Stimulated activated CD8-positive, alpha-beta memory T cell treated with anti-CD3 and anti-CD28 coated beads, Interleukin-7, amount 100 ng/mL, for 24 hours (primary cell): ENCODE data around the gene CDH11.

Experiments used
- DNase-seq: peaks from one replicate; pipeline ENCODE4 v3.0.0-alpha.2; 2020; ENCODE audit warnings: low read depth

Gene CDH11

DNA sequence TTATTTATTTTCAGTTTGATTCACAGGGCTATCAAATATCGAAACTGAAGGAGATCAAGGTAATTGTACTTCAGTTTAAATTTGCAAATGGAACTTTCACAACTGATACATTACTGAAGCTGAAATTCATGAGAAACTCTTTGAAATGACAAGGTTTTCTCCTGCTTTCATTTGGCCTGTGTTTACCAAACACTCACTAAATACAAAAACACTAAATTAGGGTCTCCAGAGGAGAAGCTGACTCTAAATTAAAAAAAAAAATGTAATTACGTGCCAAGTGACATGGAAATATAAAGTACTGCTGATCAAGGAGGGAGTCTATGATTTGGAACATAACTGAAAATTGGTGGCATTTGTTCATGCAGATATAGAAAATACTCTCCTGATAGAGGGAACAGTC lies 205.8 kb downstream of the CDH11 start:
- DNase-seq: no peak

DNA sequence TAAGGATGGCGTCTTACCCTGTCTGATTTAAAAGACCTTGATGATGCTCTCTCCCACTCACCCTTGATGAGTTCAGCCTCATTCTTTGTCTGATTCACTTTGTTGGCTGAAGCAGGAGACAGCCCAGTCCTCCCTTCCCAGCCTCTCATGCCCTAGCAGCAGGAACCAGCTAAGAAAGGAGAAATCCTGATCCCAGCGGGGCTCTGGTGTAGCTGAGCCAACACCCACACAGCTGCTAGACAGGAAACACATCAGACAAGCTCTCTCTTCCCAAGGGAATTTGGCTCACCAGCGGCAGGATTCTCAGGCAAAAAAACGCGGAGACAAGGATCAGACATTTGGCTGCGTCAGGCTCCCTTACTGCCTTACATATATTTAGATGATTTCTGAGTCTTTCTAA lies 211.5 kb downstream of the CDH11 start:
- no peak for DNase-seq

DNA sequence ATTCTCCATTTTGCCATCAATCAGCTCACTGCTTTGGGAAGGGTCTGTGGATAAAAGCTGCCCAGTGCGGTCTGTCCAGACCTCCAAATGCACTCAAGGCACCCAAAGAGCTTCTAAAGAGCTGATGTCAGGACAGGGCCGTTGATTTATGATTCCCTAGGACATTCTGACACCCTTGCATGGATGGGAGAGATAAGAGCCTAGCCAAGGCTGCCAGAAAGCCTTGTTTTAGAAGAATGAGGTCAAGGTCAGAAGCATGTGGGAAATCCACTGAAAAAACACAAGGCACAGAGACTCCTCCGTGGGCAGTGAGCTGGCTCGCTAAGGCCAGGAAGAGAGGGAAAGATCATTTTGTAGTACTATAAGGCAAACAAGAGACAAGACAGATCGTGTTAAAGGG lies 214.0 kb downstream of the CDH11 start:
- no peak for DNase-seq

DNA sequence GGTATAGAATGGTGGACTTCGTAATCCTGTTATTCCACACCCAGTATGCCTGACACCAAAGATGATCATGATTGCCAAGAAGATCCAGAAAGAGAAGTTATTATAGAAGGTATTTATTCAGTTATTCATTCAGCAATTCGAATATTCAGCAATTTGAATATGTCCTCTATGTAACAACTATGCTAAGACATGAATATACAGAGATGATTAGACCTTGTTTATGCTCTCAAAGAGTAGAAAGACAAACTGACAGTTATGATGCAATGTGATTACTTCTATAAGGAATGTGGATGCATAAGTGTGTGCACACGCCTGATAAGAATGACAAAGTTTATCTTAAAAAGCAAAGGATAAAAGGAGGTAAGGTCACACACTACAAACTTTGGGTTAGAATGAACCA lies 218.1 kb downstream of the CDH11 start:
- no peak for DNase-seq

DNA sequence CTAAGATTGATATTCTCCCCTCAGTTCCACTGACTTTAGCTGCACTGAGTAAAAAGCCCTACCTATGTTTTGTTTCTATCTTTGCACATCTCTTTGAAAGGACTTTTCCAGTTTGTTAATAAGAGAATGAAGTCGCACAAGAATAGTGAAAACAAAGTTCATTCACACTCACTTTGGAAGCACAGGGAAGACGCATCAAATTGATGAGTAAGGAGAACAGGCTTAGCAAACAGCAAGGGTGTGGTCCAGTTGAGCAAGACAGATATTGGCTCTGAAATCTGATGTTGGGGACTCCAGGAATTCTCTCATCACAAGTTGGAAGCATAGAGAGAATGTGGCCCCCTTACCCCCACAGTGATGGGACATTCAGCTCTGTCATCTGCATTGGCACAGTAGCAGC lies 221.3 kb downstream of the CDH11 start:
- DNase-seq: no peak

DNA sequence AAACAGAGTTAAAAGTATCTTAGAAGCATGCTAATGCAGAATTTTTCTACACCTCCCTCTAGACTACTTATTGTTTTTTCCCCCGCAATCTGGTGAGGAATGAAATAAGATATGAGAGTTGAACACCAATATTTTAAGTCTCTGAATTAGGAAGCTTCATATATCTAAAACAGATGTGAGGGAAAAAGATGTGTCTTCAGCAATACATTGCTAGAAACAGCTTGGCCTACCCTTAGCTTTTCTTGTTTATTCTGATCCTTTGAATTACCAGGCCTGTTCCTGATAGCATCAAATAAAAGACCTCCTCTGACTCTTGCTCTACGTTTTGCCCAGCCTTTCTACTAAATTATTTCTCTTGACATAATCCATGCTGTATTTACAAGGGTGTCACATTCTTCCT lies 221.8 kb downstream of the CDH11 start:
- DNase-seq: no peak

DNA sequence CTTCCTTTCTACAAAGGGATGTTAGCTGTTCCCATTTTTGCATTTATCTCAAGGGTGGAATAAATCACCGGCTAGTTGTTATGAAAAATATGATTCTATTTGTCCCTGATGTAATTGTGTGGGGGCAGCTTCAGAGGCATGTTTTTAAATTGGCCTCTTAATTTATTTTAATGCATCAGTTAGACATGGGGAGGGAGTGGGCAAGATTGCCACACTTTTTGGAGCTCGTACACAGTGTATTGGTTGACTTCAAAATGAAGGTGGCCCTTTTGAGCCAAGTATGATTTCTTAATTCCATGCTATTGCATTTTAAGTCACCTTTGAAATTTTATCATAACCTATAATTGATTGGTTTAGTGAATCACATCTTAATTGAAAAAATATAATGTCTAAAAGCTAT lies 223.7 kb downstream of the CDH11 start:
- no peak for DNase-seq
